DOHH2 (cell line): ENCODE data around the gene NDUFS7.

Source experiments
- H3F3A ChIP-seq: fragments of 200-600 bp; sonication (generic), shearing (Covaris generic); 2 replicates; pipeline ENCODE4 v1.6.0; 2016; ENCODE audit warnings: antibody characterized with exemption, mild to moderate bottlenecking; ENCODE audit not compliant: control insufficient read depth, insufficient read depth
- H3K27ac ChIP-seq: fragments of 200-600 bp; sonication (generic); 2 replicates; pipeline ENCODE4 v1.5.1; 2014; ENCODE audit warnings: low read depth, mild to moderate bottlenecking, low read length, moderate library complexity
- H3K27me3 ChIP-seq: fragments of 200-600 bp; sonication (generic); 2 replicates; pipeline ENCODE4 v1.6.1; 2014; ENCODE audit warnings: mild to moderate bottlenecking, low read length, mixed read lengths; ENCODE audit not compliant: control insufficient read depth
- H3K36me3 ChIP-seq: fragments of 200-600 bp; sonication (generic); 2 replicates; pipeline ENCODE4 v1.6.1; 2014; ENCODE audit warnings: mild to moderate bottlenecking, low read length, moderate library complexity, mixed read lengths; ENCODE audit not compliant: control insufficient read depth
- H3K4me1 ChIP-seq: fragments of 200-600 bp; sonication (generic); 2 replicates; pipeline ENCODE4 v1.6.1; 2014; ENCODE audit warnings: mild to moderate bottlenecking, low read length, mixed read lengths; ENCODE audit not compliant: control insufficient read depth
- H3K4me2 ChIP-seq: fragments of 200-600 bp; sonication (generic); 2 replicates; pipeline ENCODE4 v1.6.0; 2014; ENCODE audit warnings: mild to moderate bottlenecking, low read length, moderate library complexity
- H3K4me3 ChIP-seq: fragments of 200-600 bp; sonication (generic); 2 replicates; pipeline ENCODE4 v1.5.1; 2014; ENCODE audit warnings: mild to moderate bottlenecking, low read length, mixed read lengths
- H3K79me2 ChIP-seq: fragments of 200-600 bp; sonication (generic); 2 replicates; pipeline ENCODE4 v1.6.1; 2014; ENCODE audit warnings: mild to moderate bottlenecking, low read length, mixed read lengths; ENCODE audit not compliant: control insufficient read depth
- H3K9me2 ChIP-seq: fragments of 200-600 bp; sonication (generic); replicated peaks from 2 replicates; pipeline ENCODE4 v1.6.1; 2014; ENCODE audit warnings: mild to moderate bottlenecking, low read length, mixed read lengths; ENCODE audit not compliant: control insufficient read depth
- H3K9me3 ChIP-seq: fragments of 200-600 bp; sonication (generic); 2 replicates; pipeline ENCODE4 v1.6.1; 2014; ENCODE audit warnings: antibody characterized with exemption, low read length, mixed read lengths; ENCODE audit not compliant: control insufficient read depth, insufficient read depth
- H4K20me1 ChIP-seq: fragments of 200-600 bp; sonication (generic); 2 replicates; pipeline ENCODE4 v1.6.0; 2014; ENCODE audit warnings: low read depth, mild to moderate bottlenecking, antibody characterized with exemption, low read length, moderate library complexity; ENCODE audit not compliant: control insufficient read depth, insufficient read depth
- EZH2phosphoT487 ChIP-seq: fragments of 200-600 bp; sonication (generic); IDR thresholded peaks from 2 replicates; pipeline ENCODE4 v1.6.1; 2017; ENCODE audit warnings: borderline replicate concordance, mild to moderate bottlenecking, antibody characterized with exemption, low read length, moderate library complexity, mixed read lengths
- TF ChIP-seq, protein P1 (sequence below): fragments of 200-600 bp; sonication (generic); IDR thresholded peaks from one replicate; pipeline ENCODE4 v1.5.1; 2014; ENCODE audit warnings: antibody characterized with exemption, mild to moderate bottlenecking, low read depth, low read length; ENCODE audit not compliant: poor library complexity, severe bottlenecking

The NDUFS7 gene

GRCh38 chr19:1430246-1430645 lies 46.5 kb downstream of the NDUFS7 start:
- H3K4me1 ChIP-seq: no peaks in the 10 kb centered on the region
- H3F3A ChIP-seq: no peaks in the 10 kb centered on the region
- H3K27me3 ChIP-seq: no peaks in the 10 kb centered on the region
- H3K9me3 ChIP-seq: no peaks in the 10 kb centered on the region
- peaks cover 21% of the 10 kb centered on the region for H3K79me2 ChIP-seq
- no peak for TF ChIP-seq EZH2phosphoT487
- TF ChIP-seq, protein P1, sequence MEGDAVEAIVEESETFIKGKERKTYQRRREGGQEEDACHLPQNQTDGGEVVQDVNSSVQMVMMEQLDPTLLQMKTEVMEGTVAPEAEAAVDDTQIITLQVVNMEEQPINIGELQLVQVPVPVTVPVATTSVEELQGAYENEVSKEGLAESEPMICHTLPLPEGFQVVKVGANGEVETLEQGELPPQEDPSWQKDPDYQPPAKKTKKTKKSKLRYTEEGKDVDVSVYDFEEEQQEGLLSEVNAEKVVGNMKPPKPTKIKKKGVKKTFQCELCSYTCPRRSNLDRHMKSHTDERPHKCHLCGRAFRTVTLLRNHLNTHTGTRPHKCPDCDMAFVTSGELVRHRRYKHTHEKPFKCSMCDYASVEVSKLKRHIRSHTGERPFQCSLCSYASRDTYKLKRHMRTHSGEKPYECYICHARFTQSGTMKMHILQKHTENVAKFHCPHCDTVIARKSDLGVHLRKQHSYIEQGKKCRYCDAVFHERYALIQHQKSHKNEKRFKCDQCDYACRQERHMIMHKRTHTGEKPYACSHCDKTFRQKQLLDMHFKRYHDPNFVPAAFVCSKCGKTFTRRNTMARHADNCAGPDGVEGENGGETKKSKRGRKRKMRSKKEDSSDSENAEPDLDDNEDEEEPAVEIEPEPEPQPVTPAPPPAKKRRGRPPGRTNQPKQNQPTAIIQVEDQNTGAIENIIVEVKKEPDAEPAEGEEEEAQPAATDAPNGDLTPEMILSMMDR: no peak
- no peak overlapping the region for H3K27ac ChIP-seq
- H3K4me2 ChIP-seq: no peak overlapping the region
- no peaks in the 10 kb centered on the region for H4K20me1 ChIP-seq
- H3K36me3 ChIP-seq: peaks cover 86% of the 10 kb centered on the region
- no peaks in the 10 kb centered on the region for H3K9me2 ChIP-seq
- H3K4me3 ChIP-seq: no peak overlapping the region

DNA sequence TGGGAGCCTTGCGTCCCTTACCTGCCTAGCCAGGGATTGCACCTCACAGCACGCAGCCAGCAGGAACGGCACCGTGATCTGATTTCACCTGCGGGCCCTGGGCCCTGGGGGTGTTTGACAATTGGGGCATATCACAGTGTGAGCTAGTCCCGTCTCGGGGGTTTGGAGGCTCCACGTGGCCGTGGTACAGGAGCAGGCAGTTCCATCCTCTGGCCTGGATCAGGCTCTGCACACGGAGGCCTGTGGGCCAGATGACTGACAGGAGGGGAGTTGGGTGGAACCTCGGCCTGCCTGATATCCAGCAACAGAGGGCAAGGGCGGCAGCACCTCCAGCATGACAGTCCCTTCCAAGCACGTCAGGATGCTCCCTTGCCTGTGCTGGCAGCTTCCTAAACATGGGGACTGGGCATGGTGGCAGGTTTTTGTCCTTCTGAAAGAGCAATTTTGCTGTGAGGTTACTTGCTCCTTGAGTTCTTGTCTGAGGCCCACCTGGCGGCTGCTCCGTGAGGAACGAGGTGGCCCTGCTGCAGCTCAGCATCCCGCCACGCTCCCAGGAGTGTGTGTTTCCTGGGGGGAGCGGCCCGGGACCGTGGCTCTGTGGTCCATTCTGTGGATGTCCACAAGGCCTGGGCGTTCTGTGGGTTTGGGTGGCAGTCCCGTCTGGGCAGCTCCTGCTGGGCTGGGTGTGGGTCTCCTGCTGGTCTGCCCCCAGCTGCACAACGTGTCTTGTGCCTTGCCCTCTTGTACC lies 48.2 kb downstream of the NDUFS7 start:
- H3K79me2 ChIP-seq: peaks cover 9% of the 10 kb centered on the region
- H3K9me2 ChIP-seq: no peaks in the 10 kb centered on the region
- no peak overlapping the region for H3K27ac ChIP-seq
- H3F3A ChIP-seq: peaks cover 6% of the 10 kb centered on the region; the same call in 1 of the 2 replicates
- no peaks in the 10 kb centered on the region for H4K20me1 ChIP-seq
- no peaks in the 10 kb centered on the region for H3K9me3 ChIP-seq
- H3K27me3 ChIP-seq: no peaks in the 10 kb centered on the region
- no peak for TF ChIP-seq EZH2phosphoT487
- TF ChIP-seq, protein P1: no peak
- peaks cover 2% of the 10 kb centered on the region; the same call in 1 of the 2 replicates for H3K4me1 ChIP-seq
- no peak overlapping the region for H3K4me3 ChIP-seq
- no peak overlapping the region for H3K4me2 ChIP-seq
- peaks cover 72% of the 10 kb centered on the region for H3K36me3 ChIP-seq

DNA sequence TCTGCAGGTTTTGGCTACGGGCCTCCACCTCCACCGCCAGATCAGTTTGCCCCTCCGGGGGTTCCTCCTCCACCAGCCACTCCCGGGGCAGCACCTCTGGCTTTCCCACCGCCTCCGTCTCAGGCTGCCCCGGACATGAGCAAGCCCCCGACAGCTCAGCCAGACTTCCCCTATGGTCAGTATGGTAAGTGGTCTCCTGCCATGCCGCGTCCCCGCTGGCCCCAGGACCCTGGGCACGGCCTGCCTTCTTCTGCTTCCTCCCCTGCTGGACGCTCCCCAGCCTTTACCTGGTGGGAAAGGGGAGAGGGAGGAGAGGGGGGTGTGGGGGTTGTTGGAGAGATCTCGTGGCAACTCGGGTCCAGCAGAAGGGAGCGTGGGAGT lies 48.8 kb downstream of the NDUFS7 start:
- no peaks in the 10 kb centered on the region for H3K9me3 ChIP-seq
- H3K4me3 ChIP-seq: no peak overlapping the region
- peaks cover 7% of the 10 kb centered on the region for H3K4me1 ChIP-seq
- no peaks in the 10 kb centered on the region for H3K27me3 ChIP-seq
- no peak overlapping the region for H3K4me2 ChIP-seq
- peaks cover 5% of the 10 kb centered on the region; the same call in 1 of the 2 replicates for H3K79me2 ChIP-seq
- peaks cover 67% of the 10 kb centered on the region for H3K36me3 ChIP-seq
- H3K27ac ChIP-seq: no peak overlapping the region
- TF ChIP-seq, protein P1: no peak
- no peak for TF ChIP-seq EZH2phosphoT487
- H3K9me2 ChIP-seq: no peaks in the 10 kb centered on the region
- no peaks in the 10 kb centered on the region for H4K20me1 ChIP-seq
- H3F3A ChIP-seq: peaks cover 9% of the 10 kb centered on the region
